NCI-H1417 (cell line): ENCODE results near the gene SLC25A4.
"Not testable (repeated sequence)": the region's sequence is repeated elsewhere in the genome, so short reads cannot be mapped to it uniquely, and the experiment has no call there.

Experiments used
- DNase-seq, 3 experiments: peaks; one replicate each; lab custom pipeline; 2025; lab: John Stamatoyannopoulos, UW

The SLC25A4 gene

GRCh38 chr4:185182239-185182638 lies 39.2 kb downstream of the SLC25A4 start:
- DNase-seq, result no peak

GRCh38 chr4:185183622-185184281 lies 40.7 kb downstream of the SLC25A4 start:
- DNase-seq, result peak; percentile 57 to 85 (median 78)

DNA sequence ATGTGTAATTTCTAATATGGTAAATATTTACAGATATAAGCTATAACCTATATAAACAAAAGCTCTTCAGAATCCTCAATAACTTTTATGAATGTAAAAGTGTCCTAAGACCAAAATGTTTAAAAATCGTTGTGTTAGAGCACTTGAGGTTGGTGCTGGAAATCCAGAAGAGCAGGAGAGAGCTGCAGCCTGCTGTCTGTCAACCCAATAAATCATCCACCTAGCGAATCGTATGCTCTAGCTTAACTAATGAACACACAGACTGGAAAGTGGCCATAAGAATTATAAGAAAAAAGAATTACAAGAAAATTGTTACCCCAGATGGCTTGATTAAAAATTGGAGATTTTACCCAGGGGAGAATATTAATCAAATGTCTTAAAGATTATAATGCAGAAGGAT lies 43.7 kb downstream of the SLC25A4 start:
- peak in 1 of 3 experiments; percentile 9 for DNase-seq

DNA sequence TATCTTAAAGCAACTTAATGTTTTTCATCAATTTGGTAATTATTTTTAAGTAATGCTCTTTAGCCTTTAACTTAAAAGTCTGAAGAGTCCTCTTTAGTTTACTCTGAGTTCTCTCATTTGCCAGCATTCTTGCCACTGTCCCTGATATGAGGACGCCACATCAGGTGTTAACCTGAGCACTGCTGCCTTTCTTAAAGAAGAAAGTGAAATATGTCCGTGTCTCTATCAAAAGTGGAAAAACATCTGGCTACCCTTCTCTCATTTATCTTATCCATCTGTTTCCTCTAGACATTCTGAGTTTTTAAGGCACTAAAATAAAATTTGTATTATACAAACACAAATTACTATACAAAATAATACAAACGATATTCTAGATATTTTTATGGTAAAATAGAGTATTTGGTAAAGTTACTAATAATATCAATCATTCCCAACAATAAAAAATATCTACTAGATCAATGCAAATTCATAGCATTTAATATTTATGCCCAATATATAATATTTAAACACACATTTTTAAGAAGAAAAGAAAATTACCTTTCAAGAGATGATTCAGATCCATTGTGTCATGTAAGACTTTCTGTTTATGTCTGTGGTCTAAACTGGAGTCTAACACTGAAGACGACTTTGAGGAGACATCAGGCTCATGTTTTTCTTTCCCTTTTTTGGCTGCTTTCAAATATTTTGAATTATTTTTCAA lies 46.7 kb downstream of the SLC25A4 start:
- DNase-seq, result no peak

DNA sequence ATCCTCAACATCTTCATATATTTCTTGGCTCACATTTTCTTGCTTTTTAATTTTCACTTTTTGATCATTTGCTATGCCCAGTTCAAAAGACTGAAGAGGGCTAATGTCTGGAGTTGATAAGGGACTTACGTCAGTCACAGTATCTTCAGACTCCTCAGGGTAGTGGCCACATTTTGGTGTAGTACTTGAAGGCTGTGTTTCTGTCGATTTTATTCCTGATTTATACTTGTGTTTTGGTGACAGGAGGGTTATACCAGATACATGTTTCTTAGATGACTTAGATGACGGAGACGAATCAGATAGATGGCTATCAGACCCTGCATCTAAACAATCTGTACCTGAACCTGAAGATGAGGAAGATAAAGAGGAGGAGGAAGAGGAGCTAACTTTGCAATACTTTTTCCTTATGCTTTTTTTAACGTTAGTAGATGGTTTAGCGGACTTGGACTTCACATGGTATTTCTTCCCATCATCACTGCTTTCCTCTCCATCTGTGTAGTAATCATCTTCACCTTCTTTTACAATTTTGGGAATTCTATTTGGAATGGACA lies 47.3 kb downstream of the SLC25A4 start:
- DNase-seq, result no peak

DNA sequence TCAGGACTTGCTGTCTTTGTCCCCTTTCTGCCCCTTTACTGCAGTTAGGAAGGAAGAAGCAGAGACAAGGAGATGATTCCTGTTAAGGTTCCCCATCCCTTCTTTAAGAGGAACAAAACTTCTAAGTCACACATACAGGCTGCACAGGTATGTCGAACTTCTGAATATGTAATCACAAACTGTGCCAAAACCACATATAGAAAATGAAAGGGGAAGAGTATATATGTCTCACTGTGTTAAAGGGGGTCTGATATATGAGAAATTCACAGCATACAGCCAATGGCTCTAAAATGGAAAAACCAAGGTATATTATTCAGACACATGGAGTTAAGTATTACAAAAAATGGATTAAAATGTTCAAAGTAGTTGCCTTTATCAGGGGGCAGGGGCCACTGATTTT lies 49.0 kb downstream of the SLC25A4 start:
- no peak for DNase-seq

GRCh38 chr4:185194924-185195888 lies 52.1 kb downstream of the SLC25A4 start:
- no peak for DNase-seq

DNA sequence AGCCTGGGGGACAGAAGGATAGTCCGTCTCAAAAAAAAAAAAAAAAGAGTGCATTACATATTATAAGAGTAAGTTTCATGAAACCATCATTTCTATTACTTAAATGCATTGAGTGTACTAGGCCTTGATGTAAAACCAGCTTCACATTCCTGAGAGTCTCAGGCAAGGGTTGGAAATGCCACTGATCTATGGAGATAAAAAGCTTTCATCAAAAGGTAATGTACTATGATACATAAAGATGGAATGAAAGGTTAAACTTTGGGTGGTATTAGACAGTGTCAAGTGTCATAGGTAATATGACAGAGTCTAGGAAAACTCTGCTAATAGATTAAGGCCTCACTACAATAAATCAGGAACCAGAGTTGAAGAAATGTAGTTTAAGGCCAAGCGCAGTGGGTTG lies 53.4 kb downstream of the SLC25A4 start:
- DNase-seq, result no peak

- not testable (repeated sequence) for DNase-seq
These were observed 55.1 kb downstream of the SLC25A4 start for GRCh38 chr4:185198189-185198588.
